H1 (cell line): ENCODE results near the gene TNC. TPM values are rescaled to one million over a fixed set of nuclear protein-coding genes. Genes with fewer than 3 reads are reported as not detected.

ENCODE experiments used
- CTCF ChIA-PET: fragments of 300-600 bp; sonication (Branson Sonifier 250); formaldehyde crosslinking; loops from one replicate; lab custom pipeline; 2021; ENCODE audit not compliant: partially characterized antibody; lab: Charles Lee
- POLR2A ChIA-PET: fragments of 300-600 bp; sonication (Branson Sonifier 250); formaldehyde crosslinking; loops from one replicate; lab custom pipeline; 2021; ENCODE audit warnings: inconsistent platforms; ENCODE audit not compliant: partially characterized antibody; lab: Charles Lee
- DNase-seq, 2 experiments: peaks; one replicate each; pipeline versions ENCODE4 v3.0.0 to v3.0.0-alpha.2; 2010 to 2022; ENCODE audit warnings: low spot score in 2 of 2, low read depth in 1 of 2, mixed read lengths in 1 of 2
- FAIRE-seq: peaks from 2 replicates; lab custom pipeline; 2011; peaks lifted over from hg19 to GRCh38; lab: Jason Lieb, UNC
- H2AFZ ChIP-seq: 2 replicates; pipeline ENCODE4 v1.8.1; 2012; ENCODE audit warnings: low read length, inconsistent platforms
- H2AK5ac ChIP-seq: 2 replicates; pipeline ENCODE4 v1.6.1; 2013; ENCODE audit warnings: low read depth, low read length
- H2BK120ac ChIP-seq: replicated peaks from 2 replicates; pipeline ENCODE3; 2013; ENCODE audit warnings: low read depth, low read length, inconsistent platforms
- H2BK12ac ChIP-seq: 2 replicates; pipeline ENCODE4 v1.6.1; 2013; ENCODE audit warnings: low read depth, low read length
- H2BK15ac ChIP-seq: 2 replicates; pipeline ENCODE4 v1.6.1; 2013; ENCODE audit warnings: low read length
- H2BK20ac ChIP-seq: 2 replicates; pipeline ENCODE4 v1.6.1; 2013; ENCODE audit warnings: low read length
- H2BK5ac ChIP-seq: 2 replicates; pipeline ENCODE4 v1.6.1; 2013; ENCODE audit warnings: low read depth, low read length
- H3K14ac ChIP-seq: 2 replicates; pipeline ENCODE4 v1.6.1; 2013; ENCODE audit warnings: inconsistent platforms; ENCODE audit not compliant: insufficient read length
- H3K18ac ChIP-seq: 2 replicates; pipeline ENCODE4 v1.6.1; 2013; ENCODE audit warnings: low read length; ENCODE audit errors: extremely low read depth
- H3K23ac ChIP-seq: 2 replicates; pipeline ENCODE4 v1.6.1; 2013; ENCODE audit warnings: inconsistent platforms; ENCODE audit not compliant: insufficient read length
- H3K23me2 ChIP-seq: 2 replicates; pipeline ENCODE4 v1.6.1; 2013; ENCODE audit warnings: low read depth, low read length
- H3K27ac ChIP-seq: 2 replicates; pipeline ENCODE4 v1.6.1; 2011; ENCODE audit warnings: low read depth, low read length, inconsistent platforms
- H3K27me3 ChIP-seq, 4 experiments: replicated peaks in 1 of 4; 1 replicate in 1 of 4; 2 replicates in 3 of 4; pipeline versions ENCODE4 v1.6.1 to v1.8.1; 2011 to 2013; ENCODE audit warnings: low read length in 3 of 4, mild to moderate bottlenecking in 3 of 4, inconsistent platforms in 2 of 4, mixed read lengths in 2 of 4, moderate library complexity in 1 of 4; ENCODE audit not compliant: control insufficient read depth in 3 of 4, insufficient read depth in 3 of 4; ENCODE audit errors: extremely low read depth in 1 of 4
- H3K36me3 ChIP-seq, 4 experiments: 2 replicates each; pipeline versions ENCODE4 v1.6.1 to v1.8.1; 2011 to 2013; ENCODE audit warnings: mild to moderate bottlenecking in 4 of 4, low read length in 3 of 4, moderate library complexity in 2 of 4, control low read depth in 1 of 4, inconsistent platforms in 1 of 4; ENCODE audit not compliant: insufficient read depth in 4 of 4, control insufficient read depth in 2 of 4
- H3K4ac ChIP-seq: replicated peaks from 2 replicates; pipeline ENCODE3; 2013; ENCODE audit warnings: low read length, low read depth, mixed read lengths, inconsistent platforms; ENCODE audit not compliant: insufficient read length
- H3K4me1 ChIP-seq, 4 experiments: replicated peaks in 1 of 4; 1 replicate in 1 of 4; 2 replicates in 3 of 4; pipeline versions ENCODE4 v1.6.1 to v1.8.1; 2011 to 2013; ENCODE audit warnings: low read length in 3 of 4, inconsistent platforms in 2 of 4, mixed read lengths in 1 of 4; ENCODE audit not compliant: insufficient read depth in 4 of 4, control insufficient read depth in 3 of 4
- H3K4me2 ChIP-seq, 2 experiments: 2 replicates each; pipeline versions ENCODE4 v1.6.1 to v1.8.1; 2011 to 2013; ENCODE audit warnings: low read depth in 2 of 2, low read length in 2 of 2, control low read depth in 1 of 2, inconsistent platforms in 1 of 2, mild to moderate bottlenecking in 1 of 2; ENCODE audit not compliant: insufficient read depth in 1 of 2
- H3K4me3 ChIP-seq, 4 experiments: fragments of 200-600, 300-600 bp in 1 of 4; sonication (generic), shearing (Covaris generic), sonication (Bioruptor Twin) in 1 of 4; 2 replicates each; pipeline versions ENCODE4 v1.5.1 to v1.8.1; 2011 to 2016; ENCODE audit warnings: low read length in 4 of 4, low read depth in 3 of 4, control low read depth in 2 of 4, inconsistent platforms in 2 of 4, mild to moderate bottlenecking in 2 of 4, mixed read lengths in 1 of 4, moderate library complexity in 1 of 4; ENCODE audit not compliant: insufficient read depth in 2 of 4; ENCODE audit errors: extremely low read depth in 1 of 4
- H3K56ac ChIP-seq: replicated peaks from 2 replicates; pipeline ENCODE3; 2013; ENCODE audit warnings: low read depth, mild to moderate bottlenecking, mixed read lengths, low read length, inconsistent platforms; ENCODE audit not compliant: insufficient read length
- H3K79me1 ChIP-seq: 2 replicates; pipeline ENCODE4 v1.6.1; 2013; ENCODE audit warnings: low read depth, low read length, control low read depth
- H3K79me2 ChIP-seq, 2 experiments: 2 replicates each; pipeline versions ENCODE4 v1.6.1 to v1.8.1; 2012 to 2013; ENCODE audit warnings: low read length in 2 of 2, mild to moderate bottlenecking in 2 of 2, inconsistent platforms in 1 of 2; ENCODE audit not compliant: insufficient read depth in 2 of 2, control insufficient read depth in 1 of 2
- H3K9ac ChIP-seq, 4 experiments: replicated peaks in 1 of 4; 1 replicate in 1 of 4; 2 replicates in 3 of 4; pipeline versions ENCODE4 v1.6.1 to v1.8.1; 2011 to 2013; ENCODE audit warnings: low read depth in 3 of 4, low read length in 3 of 4, control low read depth in 2 of 4, mild to moderate bottlenecking in 2 of 4, moderate library complexity in 2 of 4, inconsistent platforms in 1 of 4; ENCODE audit errors: extremely low read depth in 1 of 4
- H3K9me3 ChIP-seq, 2 experiments: 2 replicates each; pipeline versions ENCODE4 v1.6.1 to v1.8.1; 2012 to 2013; ENCODE audit warnings: mild to moderate bottlenecking in 2 of 2, moderate library complexity in 2 of 2, control low read depth in 1 of 2, inconsistent platforms in 1 of 2, low read depth in 1 of 2, low read length in 1 of 2, mixed read lengths in 1 of 2; ENCODE audit not compliant: insufficient read depth in 2 of 2
- H4K20me1 ChIP-seq, 2 experiments: replicated peaks in 1 of 2; 2 replicates each; pipeline versions ENCODE3 to v1.8.1; 2011 to 2013; ENCODE audit warnings: inconsistent platforms in 2 of 2, low read length in 2 of 2, mild to moderate bottlenecking in 1 of 2; ENCODE audit not compliant: insufficient read depth in 2 of 2, control insufficient read depth in 1 of 2
- H4K5ac ChIP-seq: 2 replicates; pipeline ENCODE4 v1.6.1; 2013; ENCODE audit warnings: low read length, low read depth, mixed read lengths, inconsistent platforms; ENCODE audit not compliant: insufficient read length
- H4K8ac ChIP-seq: 2 replicates; pipeline ENCODE4 v1.8.0; 2013; ENCODE audit warnings: mild to moderate bottlenecking, moderate library complexity, low read length, inconsistent platforms; ENCODE audit not compliant: insufficient read depth; ENCODE audit errors: extremely low read depth
- H4K91ac ChIP-seq: replicated peaks from 2 replicates; pipeline ENCODE3; 2013; ENCODE audit warnings: low read length, mixed read lengths, inconsistent platforms; ENCODE audit not compliant: insufficient read length
- CBX5 ChIP-seq: fragments of 300-800, 300-1000 bp; sonication (generic); IDR thresholded peaks from 2 replicates; pipeline ENCODE4 v1.7.1; 2016; ENCODE audit warnings: antibody characterized with exemption, low read length, low read depth
- CEBPB ChIP-seq: IDR thresholded peaks from 2 replicates; pipeline ENCODE4 v1.6.1; 2012; ENCODE audit warnings: low read depth, low read length
- CREB1 ChIP-seq: IDR thresholded peaks from 2 replicates; pipeline ENCODE4 v1.6.1; 2012; ENCODE audit warnings: inconsistent platforms
- JUN ChIP-seq: IDR thresholded peaks from 2 replicates; pipeline ENCODE4 v1.6.1; 2011; ENCODE audit warnings: low read depth, mild to moderate bottlenecking, improper control_type of control experiment, low read length
- PHF8 ChIP-seq: fragments of 200-600 bp; sonication (generic); conservative IDR thresholded peaks from 2 replicates; pipeline ENCODE4 v1.7.1; 2012; ENCODE audit warnings: low read depth, mild to moderate bottlenecking, inconsistent platforms, low read length, moderate library complexity
- RNF2 ChIP-seq: fragments of 200-900, 300-1000 bp; sonication (generic); IDR thresholded peaks from 2 replicates; pipeline ENCODE4 v1.7.1; 2016; ENCODE audit warnings: borderline replicate concordance, low read depth, mild to moderate bottlenecking, antibody characterized with exemption, low read length; ENCODE audit not compliant: poor library complexity, severe bottlenecking; ENCODE audit errors: missing control alignments
- RXRA ChIP-seq: IDR thresholded peaks from 2 replicates; pipeline ENCODE4 v1.6.1; 2011; ENCODE audit warnings: low read depth, mild to moderate bottlenecking, low read length, moderate library complexity; ENCODE audit not compliant: insufficient read depth
- SAP30 ChIP-seq: fragments of 300-600 bp; sonication (generic); IDR thresholded peaks from 2 replicates; pipeline ENCODE4 v1.7.1; 2012; ENCODE audit warnings: low read length, moderate library complexity, mild to moderate bottlenecking, inconsistent platforms; ENCODE audit not compliant: insufficient read depth, insufficient replicate concordance
- TAF1 ChIP-seq: IDR thresholded peaks from 2 replicates; pipeline ENCODE4 v1.6.1; 2011; ENCODE audit warnings: mild to moderate bottlenecking, low read depth, low read length
- ZNF274 ChIP-seq: IDR thresholded peaks from 2 replicates; pipeline ENCODE4 v1.7.0; 2012; ENCODE audit warnings: low read length, borderline replicate concordance; ENCODE audit errors: extremely low read depth
- polyA plus RNA-seq, 7 experiments: library from polyadenylated mRNA; depleted of rRNA in 3 of 7; stranded (reverse) in 5 of 7; unstranded in 2 of 7; fragments of >200 nt in 5 of 7; fragments of 200-250 nt in 2 of 7; gene quantifications; 1 replicate in 5 of 7; 2 replicates in 1 of 7; 4 replicates in 1 of 7; pipeline versions ENCODE4 v1.2.1 to v1.2.3, GENCODE V29; 2011 to 2013; ENCODE audit warnings: missing spikeins in 2 of 7, mixed read lengths in 2 of 7
- total RNA-seq: library from RNA; stranded (reverse); fragmentation: NEBNext Ultra II Directional; extraction: Animal tissue kit (Norgen Biotek cat#: 25700); gene quantifications from 2 replicates; pipeline ENCODE4 v1.2.1, GENCODE V29; 2021
- TF ChIP-seq, protein P1 (sequence below), 3 experiments: IDR thresholded peaks; 1 replicate in 2 of 3; 2 replicates in 1 of 3; pipeline versions ENCODE4 v1.5.1 to v1.6.1; 2011; ENCODE audit warnings: low read length in 3 of 3, mild to moderate bottlenecking in 3 of 3, inconsistent platforms in 2 of 3, low read depth in 1 of 3, moderate library complexity in 1 of 3; ENCODE audit not compliant: insufficient read depth in 1 of 3; ENCODE audit errors: control extremely low read depth in 1 of 3

Gene TNC
- total and polyA plus RNA-seq, 2 of the 8 experiments (the other 6 are each of a cell fraction or from before 2014, with no cell fraction given), result 6.2 to 11.4 TPM

DNA sequence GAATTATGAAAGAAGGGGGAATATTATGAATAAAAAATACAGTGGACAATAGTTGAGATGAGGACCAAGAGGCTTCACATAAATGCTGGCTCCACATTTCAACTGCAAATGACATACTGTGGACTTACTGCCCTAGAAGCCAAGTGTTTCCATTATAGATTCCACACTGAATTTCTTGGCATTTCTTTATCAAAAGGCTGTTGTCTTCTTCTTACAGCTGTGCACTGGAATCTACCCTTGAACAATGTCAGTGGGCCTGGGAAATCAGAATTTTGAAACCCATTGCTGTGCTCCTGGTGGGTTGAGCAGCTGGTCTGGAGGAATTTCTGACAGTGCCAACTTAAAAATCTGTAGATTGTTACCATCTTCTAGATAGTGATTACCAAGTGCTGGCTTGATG lies 49.9 kb downstream of the TNC start:
- Histone ChIP-seq H3K79me1 (no peaks in the 10 kb centered on the region), H3K79me2 (no peaks in the 10 kb centered on the region), H3K4ac (no peak overlapping the region), H3K27ac (no peak overlapping the region), H2AFZ (no peak overlapping the region), H4K20me1 (no peaks in the 10 kb centered on the region), H3K4me1 (no peaks in the 10 kb centered on the region), H4K91ac (no peak overlapping the region), H3K23me2 (peaks cover 2% of the 10 kb centered on the region; the same call in 1 of the 2 replicates), H3K56ac (no peak overlapping the region), H2BK20ac (no peak overlapping the region), H3K36me3 (no peaks in the 10 kb centered on the region), H2BK120ac (no peak overlapping the region), H2BK5ac (no peak overlapping the region), H3K14ac (no peak overlapping the region), H3K9ac (no peak overlapping the region), H3K4me2 (no peak overlapping the region), H3K9me3 (no peaks in the 10 kb centered on the region), H4K5ac (no peak overlapping the region), H3K27me3 (no peaks in the 10 kb centered on the region; a peak in 1 of 7 replicates), H3K23ac (no peak overlapping the region), H3K4me3 (no peak overlapping the region), H2AK5ac (no peak overlapping the region), H3K18ac (no peak overlapping the region), H2BK12ac (no peak overlapping the region), H2BK15ac (no peak overlapping the region), H4K8ac (no peak overlapping the region)
- no peak for DNase-seq
- CTCF ChIA-PET, result interaction anchor here (1.0 kb wide), 1 partner anchor 300 kb away, joined by 3 read pairs; no protein-coding TSS in a partner anchor
- TF ChIP-seq CREB1 (no peak), RXRA (no peak), RNF2 (no peak), JUN (no peak), ZNF274 (no peak), TAF1 (no peak), CEBPB (no peak), SAP30 (no peak), PHF8 (no peak), CBX5 (no peak)
- TF ChIP-seq, protein P1, sequence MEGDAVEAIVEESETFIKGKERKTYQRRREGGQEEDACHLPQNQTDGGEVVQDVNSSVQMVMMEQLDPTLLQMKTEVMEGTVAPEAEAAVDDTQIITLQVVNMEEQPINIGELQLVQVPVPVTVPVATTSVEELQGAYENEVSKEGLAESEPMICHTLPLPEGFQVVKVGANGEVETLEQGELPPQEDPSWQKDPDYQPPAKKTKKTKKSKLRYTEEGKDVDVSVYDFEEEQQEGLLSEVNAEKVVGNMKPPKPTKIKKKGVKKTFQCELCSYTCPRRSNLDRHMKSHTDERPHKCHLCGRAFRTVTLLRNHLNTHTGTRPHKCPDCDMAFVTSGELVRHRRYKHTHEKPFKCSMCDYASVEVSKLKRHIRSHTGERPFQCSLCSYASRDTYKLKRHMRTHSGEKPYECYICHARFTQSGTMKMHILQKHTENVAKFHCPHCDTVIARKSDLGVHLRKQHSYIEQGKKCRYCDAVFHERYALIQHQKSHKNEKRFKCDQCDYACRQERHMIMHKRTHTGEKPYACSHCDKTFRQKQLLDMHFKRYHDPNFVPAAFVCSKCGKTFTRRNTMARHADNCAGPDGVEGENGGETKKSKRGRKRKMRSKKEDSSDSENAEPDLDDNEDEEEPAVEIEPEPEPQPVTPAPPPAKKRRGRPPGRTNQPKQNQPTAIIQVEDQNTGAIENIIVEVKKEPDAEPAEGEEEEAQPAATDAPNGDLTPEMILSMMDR (IDR thresholded peaks at IDR 0.05; ENCODE audit: control extremely low read depth in 1 of 3, insufficient read depth in 1 of 3, low read depth in 1 of 3, low read length in 3 of 3), result no peak
- POLR2A ChIA-PET, result no interaction called here
- FAIRE-seq, result no peak
